Measurements from ENCODE around the gene LOXHD1.
A peak's percentile ranks its signal among the peaks of the same experiment; 100 is the strongest.

Gene LOXHD1

DNA sequence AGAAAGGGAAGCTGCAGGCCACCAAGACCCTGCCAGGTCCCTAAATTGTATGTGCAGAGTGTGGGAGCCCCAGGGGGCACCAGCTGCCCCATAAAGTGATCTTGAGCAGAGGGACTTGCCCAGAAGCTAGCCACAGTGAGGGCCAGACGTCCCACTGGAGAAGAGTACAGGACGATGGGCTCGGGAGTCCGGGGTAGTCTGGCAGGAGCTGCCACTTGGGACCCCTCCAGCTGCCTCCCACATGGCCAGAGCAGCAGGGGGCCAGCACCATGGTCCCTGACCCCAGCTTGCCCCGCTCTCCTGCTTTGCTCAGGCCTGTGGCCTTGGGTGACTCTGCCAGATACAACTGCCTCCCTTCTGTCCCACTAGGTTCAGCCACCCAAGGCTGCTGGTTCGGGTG lies 11.7 kb upstream of the LOXHD1 start:
- no peak for DNase-seq

- DNase-seq: no peak
Observed at GRCh38 chr18:46668135-46668534, 11.1 kb upstream of the LOXHD1 start.

DNA sequence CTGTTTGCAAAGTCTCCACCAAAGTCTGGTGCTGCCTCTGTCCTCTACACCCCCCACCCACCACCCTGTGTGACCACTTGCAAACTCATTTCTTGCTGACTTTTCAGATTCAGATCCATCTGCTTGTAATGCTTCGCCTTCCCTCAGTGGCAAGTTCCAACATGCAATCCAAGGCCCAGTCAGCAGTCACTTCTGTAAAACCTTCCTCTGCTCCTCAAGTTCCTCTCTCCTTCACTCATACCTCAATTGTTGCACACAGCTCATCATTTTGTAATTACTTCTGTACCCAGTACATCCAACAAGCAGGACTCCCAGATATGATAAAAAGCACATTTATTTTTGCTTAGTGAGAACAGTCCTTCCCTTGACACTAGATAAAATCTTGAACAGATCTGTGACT lies 6.5 kb upstream of the LOXHD1 start:
- DNase-seq: no peak

- no peak for DNase-seq
Observed at GRCh38 chr18:46660957-46661749, 4.1 kb upstream of the LOXHD1 start.

DNA sequence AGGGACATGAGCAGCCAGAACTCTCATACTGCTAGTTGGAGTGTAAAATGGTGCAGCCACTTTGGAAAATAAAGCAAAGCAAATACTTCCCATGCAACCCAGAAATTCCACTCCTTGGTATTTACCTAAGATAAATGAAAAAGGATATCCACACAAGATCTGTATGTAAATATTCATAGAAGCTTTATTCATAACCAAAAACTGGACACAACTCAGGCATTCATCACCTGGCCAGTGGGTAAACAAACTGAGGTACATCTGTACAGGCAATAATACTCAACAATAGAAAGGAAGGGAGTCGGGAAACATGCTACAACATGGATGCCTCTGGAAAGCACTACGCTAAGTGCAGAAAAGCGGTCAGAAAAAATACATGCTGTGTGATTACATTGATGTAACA lies 2.5 kb upstream of the LOXHD1 start:
- DNase-seq: no peak

DNA sequence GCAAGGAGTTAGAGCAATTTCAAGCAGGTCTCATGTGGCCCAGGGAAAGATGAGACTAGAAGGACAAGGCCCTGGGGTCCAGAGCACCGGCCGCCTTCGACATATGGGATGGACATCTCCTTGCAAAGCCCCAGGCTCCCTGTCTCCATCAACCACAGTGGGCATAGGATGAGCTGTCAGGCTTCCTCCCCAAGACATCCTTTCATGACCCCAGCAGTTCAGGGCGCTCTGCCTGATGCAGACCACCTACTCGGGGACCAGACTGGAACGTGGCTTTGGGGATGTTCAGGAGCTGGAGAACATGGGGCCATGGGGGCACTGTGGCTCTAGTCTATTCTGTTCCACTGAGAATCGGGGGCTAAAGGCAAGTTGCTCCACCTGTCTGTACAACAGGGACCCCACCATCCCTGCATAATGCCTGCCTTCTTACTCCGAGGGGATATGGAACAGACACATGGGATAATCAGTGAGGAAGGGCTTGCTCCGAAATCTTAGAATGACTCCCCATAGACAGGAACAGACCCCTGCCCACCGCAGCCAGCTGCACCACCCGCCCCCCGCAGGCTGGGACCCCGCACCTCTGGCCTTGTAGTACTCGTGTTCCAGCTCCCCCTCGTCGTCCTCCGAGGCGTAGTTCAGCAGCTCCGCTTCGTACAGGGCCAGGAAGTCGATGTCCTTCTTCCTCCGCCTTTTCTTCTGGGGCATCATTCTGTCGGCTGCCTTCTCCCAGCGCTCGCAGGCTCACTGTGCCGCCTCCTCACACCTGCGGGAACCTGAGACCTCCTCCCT lies 500 bp downstream of the LOXHD1 start:
- DNase-seq: no peak

- DNase-seq: no peak
Observed at GRCh38 chr18:46652372-46652771, 4.6 kb downstream of the LOXHD1 start.

DNA sequence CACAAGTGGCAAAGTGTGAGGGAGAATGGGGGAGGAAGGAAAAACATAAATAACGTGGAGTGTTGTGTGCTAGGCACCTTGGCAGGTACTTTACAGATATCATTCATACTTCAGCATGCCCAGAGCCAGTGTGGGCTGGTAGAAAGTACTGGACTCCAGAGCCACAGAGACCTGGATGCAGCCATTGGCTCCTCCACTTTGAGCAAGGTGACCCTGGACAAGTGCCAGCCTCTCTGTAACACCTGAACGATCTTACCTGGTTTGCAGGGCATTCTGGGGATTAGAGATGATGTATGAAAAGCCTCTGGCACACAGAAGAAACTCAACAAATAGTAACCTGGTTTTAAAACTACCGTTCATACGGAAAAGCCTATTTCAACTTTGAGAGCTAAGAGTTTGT lies 6.3 kb downstream of the LOXHD1 start:
- DNase-seq: no peak

DNA sequence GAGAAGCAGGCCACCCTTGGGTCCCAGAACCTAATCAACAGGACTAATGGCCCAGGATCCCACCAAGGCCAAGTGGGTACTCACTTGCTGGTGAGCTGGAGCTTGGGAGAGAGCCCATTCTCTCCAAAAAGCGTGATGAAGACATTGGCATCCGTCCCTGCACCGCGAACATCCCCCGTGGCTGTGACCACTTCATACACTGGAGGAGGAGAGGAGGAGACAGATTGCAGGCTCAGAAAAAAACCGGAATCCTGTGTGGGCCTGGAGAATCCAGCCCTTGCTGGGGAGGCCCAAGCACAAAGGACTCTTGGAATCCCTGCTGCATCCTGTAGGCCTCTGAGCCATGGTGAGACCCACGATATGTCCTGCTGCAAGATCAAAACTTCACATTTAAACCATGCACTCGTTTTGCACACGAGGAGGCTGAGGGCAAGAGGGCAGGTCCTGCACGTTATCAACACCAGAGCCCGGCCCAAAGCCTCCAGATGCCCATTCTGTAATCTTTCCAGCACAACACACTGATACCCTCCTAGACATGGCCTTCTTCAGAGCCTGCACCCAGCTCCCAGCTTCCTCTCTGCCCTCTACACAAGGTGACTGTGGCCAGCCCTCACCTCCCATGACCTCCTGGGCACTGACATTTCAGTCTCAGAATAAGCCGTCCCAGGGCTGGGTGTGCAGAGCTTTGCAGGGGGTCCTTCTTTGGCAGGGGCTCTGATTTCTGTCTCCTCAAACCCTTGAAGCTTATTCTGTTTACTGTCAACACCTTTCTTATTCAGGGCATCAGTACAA lies 7.8 kb downstream of the LOXHD1 start:
- no peak for DNase-seq

DNA sequence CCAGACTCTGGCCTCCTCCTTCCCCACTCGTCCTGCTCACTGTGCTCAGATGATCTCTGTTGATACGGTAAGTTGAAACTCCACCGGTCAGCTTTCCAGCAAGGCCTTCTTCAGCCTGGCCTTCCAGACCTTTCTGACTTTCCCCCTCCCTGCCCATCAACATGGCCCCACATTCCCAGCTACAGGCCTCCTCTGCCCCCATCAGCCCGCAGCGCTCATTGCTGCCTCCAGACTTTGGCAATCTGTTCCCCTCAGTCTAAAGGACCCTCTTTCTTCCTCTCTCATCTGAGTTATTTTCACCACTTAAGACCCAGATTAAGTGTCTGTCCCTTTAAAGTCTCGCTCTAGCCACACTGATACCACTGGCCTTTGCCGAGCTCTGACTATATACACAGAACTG lies 10.6 kb downstream of the LOXHD1 start:
- no peak for DNase-seq

- no peak for DNase-seq
Observed at GRCh38 chr18:46642561-46642960, 14.5 kb downstream of the LOXHD1 start.

- DNase-seq: no peak
Observed at GRCh38 chr18:46641917-46642316, 15.1 kb downstream of the LOXHD1 start.

DNA sequence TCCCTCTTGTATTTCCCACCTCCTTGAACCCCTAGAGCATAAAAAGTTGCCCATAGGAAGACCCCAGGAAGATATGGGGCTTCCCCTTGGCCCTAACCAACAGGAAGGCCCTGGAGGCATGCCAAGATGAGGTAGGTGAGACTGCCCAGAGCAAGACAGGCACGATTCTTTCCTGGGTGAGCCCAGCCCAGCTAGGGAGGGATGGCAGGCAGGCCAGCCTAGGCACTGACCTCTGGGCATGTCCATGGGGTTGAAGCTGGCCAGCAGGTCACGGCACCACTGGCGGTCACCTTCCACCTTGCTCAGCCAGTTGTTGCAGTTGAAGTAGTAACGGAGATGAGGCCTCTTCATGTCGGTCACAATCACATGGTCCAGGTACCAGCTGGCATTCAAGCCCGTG lies 17.6 kb downstream of the LOXHD1 start:
- no peak for DNase-seq

GRCh38 chr18:46636040-46636630 lies 20.9 kb downstream of the LOXHD1 start:
- no peak for DNase-seq

- no peak for DNase-seq
Observed at GRCh38 chr18:46632401-46633071, 24.5 kb downstream of the LOXHD1 start.

DNA sequence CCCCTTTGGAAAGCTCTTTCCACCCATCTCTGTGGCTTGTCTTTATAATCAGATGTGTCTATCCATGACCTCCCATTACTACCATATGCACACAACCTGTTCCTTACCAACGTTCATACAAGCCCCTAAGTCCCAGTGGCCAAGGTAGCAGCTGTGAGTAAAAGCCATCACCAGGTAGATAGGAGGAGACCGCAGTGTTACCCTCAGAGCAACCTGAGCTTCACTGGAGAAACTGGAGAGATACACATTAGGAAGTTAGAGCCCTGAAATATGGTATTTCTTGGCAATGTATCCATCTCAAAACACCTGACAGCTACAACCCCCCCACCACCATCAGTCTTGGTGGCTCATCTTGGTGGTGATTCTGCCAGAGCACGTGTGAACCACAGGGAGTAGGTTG lies 26.0 kb downstream of the LOXHD1 start:
- DNase-seq: no peak

- DNase-seq: no peak
Observed at GRCh38 chr18:46630160-46630559, 26.9 kb downstream of the LOXHD1 start.

DNA sequence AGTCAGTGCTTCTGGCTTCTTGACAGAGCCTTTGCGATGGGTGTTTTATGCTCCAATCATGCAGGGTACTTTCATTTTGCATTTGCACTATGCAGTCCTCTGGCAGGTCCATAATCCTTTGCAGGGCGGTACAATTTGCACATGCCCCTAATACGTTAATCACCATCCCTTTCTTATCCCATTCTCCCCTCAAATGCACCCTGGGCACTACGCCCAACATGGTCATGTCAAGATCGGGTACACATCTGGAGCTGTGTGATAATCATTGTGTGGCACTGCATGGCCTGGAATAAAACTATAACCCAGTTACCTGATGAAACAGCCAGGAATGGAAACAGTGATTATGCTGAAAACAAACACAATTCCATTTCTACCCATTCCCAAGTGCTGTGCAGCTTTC lies 27.7 kb downstream of the LOXHD1 start:
- DNase-seq: no peak

- DNase-seq: no peak
Observed at GRCh38 chr18:46628206-46628605, 28.8 kb downstream of the LOXHD1 start.

GRCh38 chr18:46627136-46627535 lies 29.9 kb downstream of the LOXHD1 start:
- DNase-seq: no peak

DNA sequence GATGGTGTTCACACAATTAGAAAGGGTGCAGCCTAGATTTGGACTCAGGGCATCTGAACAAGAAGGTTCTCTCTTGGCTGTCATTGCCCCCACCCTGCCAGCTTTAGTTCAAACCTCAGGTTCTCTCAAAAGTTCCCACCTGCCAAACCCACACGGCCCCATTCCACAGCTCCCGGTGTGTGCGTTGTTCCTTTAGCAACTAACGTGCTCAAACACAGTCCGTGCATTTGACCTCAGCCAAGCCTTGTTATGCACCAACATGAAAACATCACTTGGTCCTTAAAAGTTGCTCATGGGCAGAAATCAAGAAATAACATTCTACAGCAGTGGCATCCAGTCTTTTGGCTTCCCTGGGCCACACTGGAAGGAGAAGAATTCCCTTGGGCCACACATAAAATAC lies 32.0 kb downstream of the LOXHD1 start:
- DNase-seq: no peak

DNA sequence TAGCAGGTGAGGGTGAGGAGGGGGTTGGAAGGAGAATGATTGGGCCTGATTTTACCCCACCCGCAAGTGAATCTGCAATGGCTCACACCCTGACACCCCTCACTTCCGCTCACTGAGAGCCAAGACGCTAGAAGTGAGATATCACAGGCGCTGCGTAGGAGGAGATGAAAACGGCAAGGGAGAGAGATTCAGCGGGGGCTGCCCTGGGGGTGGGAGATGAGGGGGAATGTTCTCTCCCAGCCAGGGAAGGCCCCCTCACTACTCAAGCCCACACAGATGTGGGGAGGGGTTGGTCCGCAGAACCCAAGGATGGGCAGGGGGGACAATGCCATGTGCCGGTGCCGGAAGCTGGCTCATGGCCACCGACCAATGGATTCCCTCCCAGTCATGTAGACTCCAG lies 32.9 kb downstream of the LOXHD1 start:
- DNase-seq: peak; percentile 21

DNA sequence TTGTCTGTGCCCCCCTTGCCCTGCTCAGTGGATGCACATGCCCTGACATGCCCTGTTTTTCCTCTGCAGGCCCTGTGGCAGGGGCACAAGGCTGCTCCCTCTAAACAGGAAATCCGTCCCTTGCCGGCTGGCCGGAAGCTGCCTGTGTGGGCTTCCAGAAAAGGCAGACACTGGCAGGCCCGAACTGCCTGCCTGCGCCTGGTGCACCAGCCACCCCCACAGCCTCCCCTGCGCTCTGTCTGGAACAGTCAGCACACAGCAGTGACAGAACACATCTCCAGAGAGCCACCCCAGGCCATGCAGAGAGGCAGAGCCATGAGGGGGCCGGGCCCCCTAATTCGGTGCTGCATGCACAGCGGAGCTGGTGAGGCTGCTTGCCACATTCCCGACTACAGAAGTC lies 33.5 kb downstream of the LOXHD1 start:
- peak; percentile 19 for DNase-seq
